HepG2 (cell line): ENCODE results near the gene HK3. TPM values are rescaled to one million over a fixed set of nuclear protein-coding genes. Genes with fewer than 3 reads are reported as not detected.

Experiments used
- ATAC-seq: fragments of 200-7000 bp; cut with Tn5 transposase; 3 replicates; pipeline ENCODE4 v1.9.1; 2020; ENCODE audit warnings: mild to moderate bottlenecking, moderate library complexity
- BruUV-seq: library from RNA; stranded (reverse); fragments of 400-500 nt; replicated peaks from 2 replicates; lab custom pipeline; 2021; lab: Mats Ljungman, UMichigan
- CTCF ChIA-PET: fragments of 300-600 bp; formaldehyde crosslinking; extraction: SDS; loops from one replicate; lab custom pipeline; 2021; ENCODE audit warnings: low total read pairs, inconsistent platforms, low intra/inter-chr PET ratio; lab: Yijun Ruan, JAX
- POLR2A ChIA-PET: fragments of 350-600 bp; sonication (Branson Sonifier 250); formaldehyde crosslinking; loops from one replicate; lab custom pipeline; 2020; ENCODE audit warnings: antibody characterized with exemption, inconsistent platforms; lab: Yijun Ruan, JAX
- DNase-seq: peaks from one replicate; pipeline ENCODE4 v3.0.0-alpha.2; 2015; ENCODE audit warnings: low spot score
- FAIRE-seq: peaks from 3 replicates; lab custom pipeline; 2011; peaks lifted over from hg19 to GRCh38; lab: Jason Lieb, UNC
- H2AFZ ChIP-seq: one replicate; pipeline ENCODE4 v1.6.1; 2011; ENCODE audit warnings: low read length, inconsistent platforms
- H3K27ac ChIP-seq: fragments of 300-600 bp; 3 replicates; pipeline ENCODE4 v1.8.0; 2011; ENCODE audit warnings: mixed run types, mild to moderate bottlenecking, mixed read lengths, low read length, inconsistent platforms; ENCODE audit not compliant: insufficient read depth; ENCODE audit errors: extremely low read length
- H3K27me3 ChIP-seq, 2 experiments: fragments of 200-600 bp in 1 of 2; 2 replicates in 1 of 2; 3 replicates in 1 of 2; pipeline versions ENCODE4 v1.6.0 to v1.8.0; 2011; ENCODE audit warnings: low read length in 2 of 2, mild to moderate bottlenecking in 2 of 2, moderate library complexity in 2 of 2, inconsistent platforms in 1 of 2; ENCODE audit not compliant: insufficient read depth in 2 of 2, control insufficient read depth in 1 of 2
- H3K36me3 ChIP-seq, 2 experiments: fragments of 200-600 bp in 1 of 2; replicated peaks in 1 of 2; 2 replicates in 1 of 2; 3 replicates in 1 of 2; pipeline versions ENCODE4 v1.5.1 to v1.8.0; 2011; ENCODE audit warnings: low read length in 2 of 2, inconsistent platforms in 1 of 2; ENCODE audit not compliant: insufficient read depth in 2 of 2, control insufficient read depth in 1 of 2
- H3K4me1 ChIP-seq: 2 replicates; pipeline ENCODE4 v1.5.1; 2012; ENCODE audit warnings: low read length, inconsistent platforms; ENCODE audit not compliant: insufficient read depth
- H3K4me2 ChIP-seq: 2 replicates; pipeline ENCODE4 v1.6.0; 2011; ENCODE audit warnings: low read depth, low read length, inconsistent platforms
- H3K4me3 ChIP-seq, 3 experiments: fragments of 200-600 bp in 1 of 3; sonication (generic), shearing (Covaris generic) in 1 of 3; replicated peaks in 1 of 3; 2 replicates each; pipeline ENCODE4 v1.5.1; 2011 to 2016; ENCODE audit warnings: low read length in 3 of 3, inconsistent platforms in 2 of 3, low read depth in 2 of 3, mild to moderate bottlenecking in 2 of 3, control low read depth in 1 of 3, mixed read lengths in 1 of 3; ENCODE audit not compliant: insufficient read depth in 1 of 3
- H3K79me2 ChIP-seq: one replicate; pipeline ENCODE4 v1.6.1; 2011; ENCODE audit warnings: low read length, inconsistent platforms; ENCODE audit not compliant: insufficient read depth
- H3K9ac ChIP-seq: 2 replicates; pipeline ENCODE4 v1.6.0; 2011; ENCODE audit warnings: mild to moderate bottlenecking, low read depth, low read length, inconsistent platforms; ENCODE audit not compliant: insufficient read depth
- H3K9me3 ChIP-seq: 2 replicates; pipeline ENCODE4 v1.5.1; 2012; ENCODE audit warnings: mild to moderate bottlenecking, low read length
- H4K20me1 ChIP-seq: 2 replicates; pipeline ENCODE4 v1.6.0; 2011; ENCODE audit warnings: inconsistent platforms, mild to moderate bottlenecking, low read length, moderate library complexity; ENCODE audit not compliant: insufficient read depth
- CBFB ChIP-seq: sonication (generic); formaldehyde crosslinking; IDR thresholded peaks from 2 replicates; pipeline ENCODE4 v1.4.0; 2020; ENCODE audit warnings: missing genetic modification reagents
- ELK4 ChIP-seq: sonication (generic); formaldehyde crosslinking; IDR thresholded peaks from 2 replicates; pipeline ENCODE4 v1.9.0; 2021; ENCODE audit warnings: missing genetic modification reagents, borderline replicate concordance
- HDAC6 ChIP-seq: fragments of 200-600 bp; sonication (generic); IDR thresholded peaks from 2 replicates; pipeline ENCODE4 v1.7.0; 2017; ENCODE audit warnings: mild to moderate bottlenecking, antibody characterized with exemption, low read length, low read depth
- MIXL1 ChIP-seq: IDR thresholded peaks from 2 replicates; pipeline ENCODE4 v1.6.1; 2016
- MTF2 ChIP-seq: sonication (generic); formaldehyde crosslinking; IDR thresholded peaks from 2 replicates; pipeline ENCODE4 v1.5.0; 2020; ENCODE audit warnings: missing genetic modification reagents, borderline replicate concordance
- NR1H2 ChIP-seq: sonication (generic); formaldehyde crosslinking; IDR thresholded peaks from 2 replicates; pipeline ENCODE4 v1.8.1; 2022; ENCODE audit warnings: low read depth, missing genetic modification reagents, borderline replicate concordance
- ZFY ChIP-seq: sonication (generic); formaldehyde crosslinking; IDR thresholded peaks from 2 replicates; pipeline ENCODE4 v1.4.0; 2020; ENCODE audit warnings: missing genetic modification reagents
- ZNF598 ChIP-seq: sonication (generic); formaldehyde crosslinking; IDR thresholded peaks from 2 replicates; pipeline ENCODE4 v1.5.1; 2020; ENCODE audit warnings: mild to moderate bottlenecking, missing genetic modification reagents, borderline replicate concordance
- ZNF615 ChIP-seq: sonication (generic); formaldehyde crosslinking; IDR thresholded peaks from 2 replicates; pipeline ENCODE4 v1.5.0; 2020; ENCODE audit warnings: mild to moderate bottlenecking, missing genetic modification reagents, borderline replicate concordance
- WGBS: methylation state at CpG from one replicate; pipeline ENCODE4 v1.1.6; 2017; ENCODE audit warnings: low lambda C conversion rate; 5-methylcytosine and 5-hydroxymethylcytosine counted together
- in situ Hi-C: cut with HindIII; loops from 2 replicates; pipeline ENCODE4 v1.10.0; 2017; ENCODE audit warnings: low pct_unique_long_range_greater_than_20kb; ENCODE audit not compliant: extremely low pct_ligation_motif_present
- intact Hi-C: fragments of 100-400 bp; cut with micrococcal nuclease; formaldehyde crosslinking; loops from one replicate; pipeline ENCODE4 v1.10.0; 2022; ENCODE audit not compliant: unreplicated experiment
- polyA plus RNA-seq, 8 experiments: library from polyadenylated mRNA; depleted of rRNA in 3 of 8; stranded (reverse) in 7 of 8; unstranded in 1 of 8; fragments of >200 nt; fragmentation: Illumina TruSeq in 4 of 8; extraction: Trizol in 4 of 8; gene quantifications; 2 replicates each; pipeline versions ENCODE4 v1.2.1 to v1.2.3, GENCODE V29; 2011 to 2016; ENCODE audit warnings: low read depth in 4 of 8, missing spikeins in 1 of 8, mixed read lengths in 1 of 8; ENCODE audit not compliant: insufficient read depth in 1 of 8
- total RNA-seq, 5 experiments: library from RNA; depleted of rRNA; stranded (reverse); fragments of >200 nt; fragmentation: Illumina TruSeq; extraction: Trizol; gene quantifications; 2 replicates each; pipeline ENCODE4 v1.2.3, GENCODE V29; 2016; ENCODE audit warnings: low read depth in 1 of 5
- TF ChIP-seq, protein P1 (sequence below): IDR thresholded peaks from 2 replicates; pipeline ENCODE4 v1.6.1; 2012; ENCODE audit warnings: low read depth, low read length, improper control_type of control experiment
- TF ChIP-seq, protein P2 (sequence below): conservative IDR thresholded peaks from 2 replicates; pipeline ENCODE4 v1.6.1; 2018; ENCODE audit warnings: missing genetic modification reagents

Gene HK3
- total and polyA plus RNA-seq, 2 of the 13 experiments (the other 11 are each of a cell fraction or from before 2014, with no cell fraction given), result not detected

DNA sequence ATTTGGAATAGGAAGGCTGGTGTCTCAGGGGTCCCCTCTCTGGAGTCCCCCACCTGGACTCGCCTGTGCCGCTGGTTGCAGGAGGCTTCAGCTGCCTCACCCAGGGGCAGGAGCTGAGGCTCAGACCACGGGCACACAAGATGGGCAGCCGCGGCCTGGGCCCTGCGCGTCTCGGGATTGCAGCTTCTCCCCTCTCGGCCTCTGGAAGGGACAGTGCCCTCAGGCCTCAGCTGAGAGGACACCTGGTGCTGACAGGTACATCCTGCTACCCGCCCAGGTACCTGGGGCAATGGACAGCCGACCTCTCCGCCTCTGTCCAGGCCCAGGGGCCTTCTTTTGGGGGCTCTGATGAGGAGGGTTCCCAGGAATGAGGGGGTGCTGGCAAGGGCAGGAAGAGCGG lies 50.5 kb downstream of the HK3 start:
- 0% methylated on average over 1 of the region's 13 CpGs for WGBS
- ATAC-seq (no peak), FAIRE-seq (no peak), DNase-seq (no peak)
- no peak overlapping the region for H3K27ac ChIP-seq
- ChIA-PET CTCF (no interaction called here), POLR2A (no interaction called here)
- BruUV-seq, result no TSS peak
- no peak overlapping the region for H3K4me3 ChIP-seq
- H3K9ac ChIP-seq, result no peak overlapping the region
- no peak overlapping the region for H3K4me2 ChIP-seq
- in situ Hi-C loops (no loop called here), intact Hi-C loops (no loop called here)
- no peak overlapping the region for H2AFZ ChIP-seq
- no peaks in the 10 kb centered on the region for H4K20me1 ChIP-seq
- 0 out of 2 replicates have a peak, but pooled peaks cover 13% of the 10 kb centered on the region for H3K4me1 ChIP-seq
- TF ChIP-seq, protein P1, sequence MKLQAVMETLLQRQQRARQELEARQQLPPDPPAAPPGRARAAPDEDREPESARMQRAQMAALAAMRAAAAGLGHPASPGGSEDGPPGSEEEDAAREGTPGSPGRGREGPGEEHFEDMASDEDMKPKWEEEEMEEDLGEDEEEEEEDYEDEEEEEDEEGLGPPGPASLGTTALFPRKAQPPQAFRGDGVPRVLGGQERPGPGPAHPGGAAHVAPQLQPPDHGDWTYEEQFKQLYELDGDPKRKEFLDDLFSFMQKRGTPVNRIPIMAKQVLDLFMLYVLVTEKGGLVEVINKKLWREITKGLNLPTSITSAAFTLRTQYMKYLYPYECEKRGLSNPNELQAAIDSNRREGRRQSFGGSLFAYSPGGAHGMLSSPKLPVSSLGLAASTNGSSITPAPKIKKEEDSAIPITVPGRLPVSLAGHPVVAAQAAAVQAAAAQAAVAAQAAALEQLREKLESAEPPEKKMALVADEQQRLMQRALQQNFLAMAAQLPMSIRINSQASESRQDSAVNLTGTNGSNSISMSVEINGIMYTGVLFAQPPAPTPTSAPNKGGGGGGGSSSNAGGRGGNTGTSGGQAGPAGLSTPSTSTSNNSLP, result no peak
- TF ChIP-seq HDAC6 (no peak), NR1H2 (CRISPR knock-in tag) (no peak), ZFY (CRISPR knock-in tag) (no peak), MIXL1 (CRISPR knock-in tag) (no peak), ELK4 (CRISPR knock-in tag) (no peak), CBFB (CRISPR knock-in tag) (no peak), MTF2 (CRISPR knock-in tag) (no peak), ZNF615 (CRISPR knock-in tag) (no peak), ZNF598 (CRISPR knock-in tag) (no peak)
- TF ChIP-seq, protein P2, sequence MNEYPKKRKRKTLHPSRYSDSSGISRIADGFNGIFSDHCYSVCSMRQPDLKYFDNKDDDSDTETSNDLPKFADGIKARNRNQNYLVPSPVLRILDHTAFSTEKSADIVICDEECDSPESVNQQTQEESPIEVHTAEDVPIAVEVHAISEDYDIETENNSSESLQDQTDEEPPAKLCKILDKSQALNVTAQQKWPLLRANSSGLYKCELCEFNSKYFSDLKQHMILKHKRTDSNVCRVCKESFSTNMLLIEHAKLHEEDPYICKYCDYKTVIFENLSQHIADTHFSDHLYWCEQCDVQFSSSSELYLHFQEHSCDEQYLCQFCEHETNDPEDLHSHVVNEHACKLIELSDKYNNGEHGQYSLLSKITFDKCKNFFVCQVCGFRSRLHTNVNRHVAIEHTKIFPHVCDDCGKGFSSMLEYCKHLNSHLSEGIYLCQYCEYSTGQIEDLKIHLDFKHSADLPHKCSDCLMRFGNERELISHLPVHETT, result no peak
- no peaks in the 10 kb centered on the region for H3K79me2 ChIP-seq
- no peaks in the 10 kb centered on the region for H3K9me3 ChIP-seq
- H3K36me3 ChIP-seq, result no peaks in the 10 kb centered on the region
- H3K27me3 ChIP-seq, result peaks cover 15 to 83% of the 10 kb centered on the region in 2 experiments; a peak in 4 of 5 replicates
